ENCODE results near the gene FAM181B. TPM values are rescaled to one million over a fixed set of nuclear protein-coding genes. Genes with fewer than 3 reads are reported as not detected.
A peak's percentile ranks its signal among the peaks of the same experiment; 100 is the strongest.
"Not testable (repeated sequence)": the region's sequence is repeated elsewhere in the genome, so short reads cannot be mapped to it uniquely, and the experiment has no call there.

The FAM181B gene
- polyA plus RNA-seq, 1 experiment: not detected

DNA sequence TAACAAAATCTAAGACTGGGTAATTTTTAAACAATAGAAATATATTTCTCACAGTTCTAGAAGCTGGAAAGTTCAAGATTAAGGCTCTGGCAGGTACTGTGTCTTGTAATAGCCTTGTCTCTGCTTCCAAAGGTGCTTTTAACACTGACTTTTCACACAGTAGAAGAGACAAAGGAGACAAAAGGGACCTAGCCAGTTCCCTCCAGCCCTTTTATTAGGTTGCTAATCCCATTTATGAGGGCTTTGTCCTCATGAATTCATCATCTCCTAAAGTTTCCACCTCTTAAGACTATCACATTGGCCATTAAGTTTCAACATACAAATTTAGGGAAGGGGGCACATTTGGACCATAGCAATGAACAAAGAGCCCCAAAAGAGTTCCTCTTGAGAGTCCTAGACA lies 40.7 kb downstream of the FAM181B start:
- no peak for TF ChIP-seq CTCF (IDR thresholded peaks at IDR 0.05; ENCODE audit: low read depth, low read length)
- ChIA-PET POLR2A (no interaction called here), CTCF (no interaction called here)
- no peaks in the 10 kb centered on the region for H3K27me3 ChIP-seq (ENCODE audit: control insufficient read depth, insufficient read depth, low read length)
- no peak overlapping the region for H3K27ac ChIP-seq (ENCODE audit: low read depth, low read length)
- no peak overlapping the region for H3K4me3 ChIP-seq (ENCODE audit: low read depth, low read length)
- no peaks in the 10 kb centered on the region for H3K9me3 ChIP-seq (ENCODE audit: control insufficient read depth, insufficient read depth, low read length)
- no peak for DNase-seq (ENCODE audit: low read depth, low spot score)

- peak overlapping the region; percentile 45 for H3K4me3 ChIP-seq (ENCODE audit: low read depth, low read length)
- H3K27me3 ChIP-seq (ENCODE audit: control insufficient read depth, insufficient read depth, low read length); DNase-seq (ENCODE audit: low read depth, low spot score); H3K9me3 ChIP-seq (ENCODE audit: control insufficient read depth, insufficient read depth, low read length); CTCF ChIA-PET; H3K27ac ChIP-seq (ENCODE audit: low read depth, low read length); POLR2A ChIA-PET: not testable (repeated sequence)
Observed at GRCh38 chr11:82689347-82689746, 44.3 kb downstream of the FAM181B start.

DNA sequence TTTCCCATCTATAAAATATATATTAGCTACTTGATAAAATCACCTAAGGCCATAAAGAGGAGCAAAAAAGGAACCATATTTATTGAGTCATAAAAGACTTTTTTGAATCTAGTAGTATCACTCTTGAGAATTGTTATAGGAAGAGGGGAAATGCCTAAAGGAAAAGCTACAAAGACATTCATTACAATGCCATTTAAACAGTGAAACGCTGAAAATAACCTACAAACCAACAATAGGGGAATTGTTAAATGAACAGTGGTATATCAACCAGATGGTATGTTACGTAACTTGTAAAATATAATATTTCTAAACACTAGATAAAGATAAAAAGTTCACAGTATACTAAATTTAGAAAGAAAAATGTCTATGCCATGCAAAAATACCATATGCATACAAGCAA lies 47.5 kb downstream of the FAM181B start:
- no peaks in the 10 kb centered on the region for H3K9me3 ChIP-seq (ENCODE audit: control insufficient read depth, insufficient read depth, low read length)
- POLR2A ChIA-PET: no interaction called here
- no peak overlapping the region for H3K4me3 ChIP-seq (ENCODE audit: low read depth, low read length)
- no peak for DNase-seq (ENCODE audit: low read depth, low spot score)
- CTCF ChIA-PET: interaction anchor here (0.7 kb wide), 1 partner anchor 607 kb away, joined by 4 read pairs; no protein-coding TSS in a partner anchor
- no peaks in the 10 kb centered on the region for H3K27me3 ChIP-seq (ENCODE audit: control insufficient read depth, insufficient read depth, low read length)
- no peak overlapping the region for H3K27ac ChIP-seq (ENCODE audit: low read depth, low read length)
- no peak for TF ChIP-seq CTCF (IDR thresholded peaks at IDR 0.05; ENCODE audit: low read depth, low read length)

DNA sequence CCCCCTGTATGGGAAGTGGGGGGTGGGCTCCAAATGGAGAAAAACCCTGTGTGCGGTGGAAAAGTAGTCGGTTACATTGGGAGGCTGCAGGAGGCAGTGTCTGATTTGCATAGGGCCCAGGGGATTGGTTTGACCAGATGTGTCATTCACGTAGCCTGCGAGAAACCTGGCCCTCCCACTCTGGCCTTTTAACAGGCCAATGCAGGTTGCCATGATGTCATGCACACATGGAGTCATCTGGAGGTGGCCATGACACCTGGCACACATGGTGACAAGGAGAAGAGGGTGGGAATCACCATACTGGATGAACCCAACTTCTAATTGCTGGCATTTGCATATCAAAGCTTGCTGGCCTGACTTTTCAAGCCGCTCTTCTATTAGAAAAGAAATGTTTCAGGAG lies 50.6 kb downstream of the FAM181B start:
- DNase-seq (ENCODE audit: low read depth, low spot score): no peak
- no peak for TF ChIP-seq CTCF (IDR thresholded peaks at IDR 0.05; ENCODE audit: low read depth, low read length)
- Histone ChIP-seq H3K27me3 (ENCODE audit: control insufficient read depth, insufficient read depth, low read length) (no peaks in the 10 kb centered on the region), H3K27ac (ENCODE audit: low read depth, low read length) (no peak overlapping the region), H3K9me3 (ENCODE audit: control insufficient read depth, insufficient read depth, low read length) (no peaks in the 10 kb centered on the region), H3K4me3 (ENCODE audit: low read depth, low read length) (no peak overlapping the region)
- ChIA-PET POLR2A (no interaction called here), CTCF (interaction anchor here (0.6 to 2.1 kb wide), 4 partner anchors 12 to 38 kb away, joined by 3 to 9 read pairs (median 4); no protein-coding TSS in a partner anchor)

DNA sequence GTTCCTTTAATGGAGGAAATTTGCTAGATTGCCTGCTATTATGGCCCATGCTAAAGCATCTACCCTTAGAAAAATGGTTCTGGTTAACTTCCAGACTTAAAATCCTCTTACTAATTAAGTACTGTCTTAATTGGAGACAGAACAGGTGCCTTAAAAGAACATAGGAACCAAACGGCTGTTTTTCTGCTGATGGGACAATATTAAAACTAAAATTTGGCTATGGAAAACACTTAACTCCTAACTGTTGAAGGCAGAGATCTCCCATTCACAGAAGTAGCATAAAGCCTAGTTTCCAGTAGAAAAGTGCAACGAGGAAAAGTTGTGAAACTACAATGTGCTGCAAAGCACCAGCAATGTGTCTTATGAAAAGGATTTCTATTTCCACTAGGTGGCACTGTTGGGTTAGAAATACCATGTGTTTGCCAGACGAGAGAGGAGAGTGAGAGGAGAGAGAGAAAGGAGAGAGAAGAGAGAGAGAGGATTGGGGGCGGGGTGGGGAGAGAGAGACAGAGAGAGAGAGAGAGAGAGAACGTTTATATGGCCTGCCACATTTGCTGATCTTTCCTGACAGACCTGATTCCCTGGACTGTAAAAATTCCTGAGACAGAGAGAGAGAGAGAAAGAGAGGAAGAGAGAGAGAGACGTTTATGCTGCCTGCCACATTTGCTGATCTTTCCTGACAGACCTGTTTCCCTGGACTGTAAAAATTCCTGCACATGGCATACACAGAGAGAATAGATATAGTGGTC lies 51.5 kb downstream of the FAM181B start:
- no peak overlapping the region for H3K4me3 ChIP-seq (ENCODE audit: low read depth, low read length)
- peak; percentile 24 for DNase-seq (ENCODE audit: low read depth, low spot score)
- ChIA-PET CTCF (interaction anchor here (0.6 to 2.1 kb wide), 3 partner anchors 13 to 39 kb away, joined by 3 to 9 read pairs (median 3); no protein-coding TSS in a partner anchor), POLR2A (no interaction called here)
- no peaks in the 10 kb centered on the region for H3K27me3 ChIP-seq (ENCODE audit: control insufficient read depth, insufficient read depth, low read length)
- no peaks in the 10 kb centered on the region for H3K9me3 ChIP-seq (ENCODE audit: control insufficient read depth, insufficient read depth, low read length)
- TF ChIP-seq CTCF (IDR thresholded peaks at IDR 0.05; ENCODE audit: low read depth, low read length): peak; percentile 61
- no peak overlapping the region for H3K27ac ChIP-seq (ENCODE audit: low read depth, low read length)

All from AG04450 (cell line).